ENCODE results near the gene KLHL6.

KLHL6 gene

GRCh38 chr3:183536238-183536880 lies 19.1 kb downstream of the KLHL6 start:
- no peak for TF ChIP-seq TAF1 (IDR thresholded peaks at IDR 0.05; ENCODE audit: borderline replicate concordance, insufficient read depth, low read length)
- no peak for TF ChIP-seq REST (IDR thresholded peaks at IDR 0.05; ENCODE audit: insufficient read depth in 1 of 2, low read depth in 2 of 2, low read length in 2 of 2)
- no peak for TF ChIP-seq POLR2AphosphoS5 (IDR thresholded peaks at IDR 0.05; ENCODE audit: low read depth, low read length)
- TF ChIP-seq SIN3A (IDR thresholded peaks at IDR 0.05; ENCODE audit: borderline replicate concordance, insufficient read depth, low read length), result no peak
- no peak for TF ChIP-seq FOXP2 (optimal IDR thresholded peaks at IDR 0.05; ENCODE audit: borderline replicate concordance, extremely low read depth, extremely low read length, insufficient read depth)

GRCh38 chr3:183534249-183534648 lies 21.3 kb downstream of the KLHL6 start:
- TF ChIP-seq REST (IDR thresholded peaks at IDR 0.05; ENCODE audit: insufficient read depth in 1 of 2, low read depth in 2 of 2, low read length in 2 of 2), result no peak
- no peak for TF ChIP-seq TAF1 (IDR thresholded peaks at IDR 0.05; ENCODE audit: borderline replicate concordance, insufficient read depth, low read length)
- TF ChIP-seq FOXP2 (optimal IDR thresholded peaks at IDR 0.05; ENCODE audit: borderline replicate concordance, extremely low read depth, extremely low read length, insufficient read depth), result no peak
- no peak for TF ChIP-seq POLR2AphosphoS5 (IDR thresholded peaks at IDR 0.05; ENCODE audit: low read depth, low read length)

GRCh38 chr3:183533412-183534132 lies 21.9 kb downstream of the KLHL6 start:
- TF ChIP-seq SIN3A (IDR thresholded peaks at IDR 0.05; ENCODE audit: borderline replicate concordance, insufficient read depth, low read length), result no peak
- no peak for TF ChIP-seq POLR2AphosphoS5 (IDR thresholded peaks at IDR 0.05; ENCODE audit: low read depth, low read length)
- no peak for TF ChIP-seq TAF1 (IDR thresholded peaks at IDR 0.05; ENCODE audit: borderline replicate concordance, insufficient read depth, low read length)
- no peak for TF ChIP-seq FOXP2 (optimal IDR thresholded peaks at IDR 0.05; ENCODE audit: borderline replicate concordance, extremely low read depth, extremely low read length, insufficient read depth)
- TF ChIP-seq REST (IDR thresholded peaks at IDR 0.05; ENCODE audit: insufficient read depth in 1 of 2, low read depth in 2 of 2, low read length in 2 of 2), result no peak

- TF ChIP-seq POLR2AphosphoS5 (IDR thresholded peaks at IDR 0.05; ENCODE audit: low read depth, low read length), result no peak
Measured at GRCh38 chr3:183532620-183533411, 22.7 kb downstream of the KLHL6 start.

- no peak for TF ChIP-seq FOXP2 (optimal IDR thresholded peaks at IDR 0.05; ENCODE audit: borderline replicate concordance, extremely low read depth, extremely low read length, insufficient read depth)
- TF ChIP-seq SIN3A (IDR thresholded peaks at IDR 0.05; ENCODE audit: borderline replicate concordance, insufficient read depth, low read length), result no peak
- no peak for TF ChIP-seq TAF1 (IDR thresholded peaks at IDR 0.05; ENCODE audit: borderline replicate concordance, insufficient read depth, low read length)
- TF ChIP-seq REST (IDR thresholded peaks at IDR 0.05; ENCODE audit: insufficient read depth in 1 of 2, low read depth in 2 of 2, low read length in 2 of 2), result no peak
- TF ChIP-seq POLR2AphosphoS5 (IDR thresholded peaks at IDR 0.05; ENCODE audit: low read depth, low read length), result no peak
Measured at GRCh38 chr3:183529717-183530116, 25.8 kb downstream of the KLHL6 start.
